ENCODE results near the gene BMP7.

DNA sequence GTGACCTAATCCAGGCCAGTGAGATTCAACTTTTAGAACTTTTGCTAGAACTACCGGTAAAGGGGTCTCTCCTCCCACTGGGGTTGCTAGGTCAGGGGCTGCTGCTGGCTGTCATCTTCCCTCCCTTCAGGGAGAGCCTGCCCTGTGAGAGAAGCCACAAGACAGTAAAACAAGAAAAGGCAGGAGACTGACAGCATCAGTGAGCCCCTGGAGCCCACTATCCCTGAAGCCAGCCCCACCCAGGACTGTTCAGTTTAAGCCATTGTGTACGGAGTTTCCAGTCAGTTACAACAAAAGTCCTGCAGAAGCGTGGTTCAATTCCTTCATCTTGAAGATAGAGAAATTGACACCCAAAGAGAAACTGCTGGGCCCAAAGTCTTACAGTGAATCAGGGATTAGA is 7.9 kb upstream of the BMP7 start:
- TF ChIP-seq, protein P1, sequence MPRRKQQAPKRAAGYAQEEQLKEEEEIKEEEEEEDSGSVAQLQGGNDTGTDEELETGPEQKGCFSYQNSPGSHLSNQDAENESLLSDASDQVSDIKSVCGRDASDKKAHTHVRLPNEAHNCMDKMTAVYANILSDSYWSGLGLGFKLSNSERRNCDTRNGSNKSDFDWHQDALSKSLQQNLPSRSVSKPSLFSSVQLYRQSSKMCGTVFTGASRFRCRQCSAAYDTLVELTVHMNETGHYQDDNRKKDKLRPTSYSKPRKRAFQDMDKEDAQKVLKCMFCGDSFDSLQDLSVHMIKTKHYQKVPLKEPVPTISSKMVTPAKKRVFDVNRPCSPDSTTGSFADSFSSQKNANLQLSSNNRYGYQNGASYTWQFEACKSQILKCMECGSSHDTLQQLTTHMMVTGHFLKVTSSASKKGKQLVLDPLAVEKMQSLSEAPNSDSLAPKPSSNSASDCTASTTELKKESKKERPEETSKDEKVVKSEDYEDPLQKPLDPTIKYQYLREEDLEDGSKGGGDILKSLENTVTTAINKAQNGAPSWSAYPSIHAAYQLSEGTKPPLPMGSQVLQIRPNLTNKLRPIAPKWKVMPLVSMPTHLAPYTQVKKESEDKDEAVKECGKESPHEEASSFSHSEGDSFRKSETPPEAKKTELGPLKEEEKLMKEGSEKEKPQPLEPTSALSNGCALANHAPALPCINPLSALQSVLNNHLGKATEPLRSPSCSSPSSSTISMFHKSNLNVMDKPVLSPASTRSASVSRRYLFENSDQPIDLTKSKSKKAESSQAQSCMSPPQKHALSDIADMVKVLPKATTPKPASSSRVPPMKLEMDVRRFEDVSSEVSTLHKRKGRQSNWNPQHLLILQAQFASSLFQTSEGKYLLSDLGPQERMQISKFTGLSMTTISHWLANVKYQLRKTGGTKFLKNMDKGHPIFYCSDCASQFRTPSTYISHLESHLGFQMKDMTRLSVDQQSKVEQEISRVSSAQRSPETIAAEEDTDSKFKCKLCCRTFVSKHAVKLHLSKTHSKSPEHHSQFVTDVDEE (CRISPR knock-in tag; IDR thresholded peaks at IDR 0.05): no peak
- TF ChIP-seq GLIS3 (CRISPR knock-in tag; IDR thresholded peaks at IDR 0.05): no peak
- no peak for TF ChIP-seq ZNF8 (CRISPR knock-in tag; IDR thresholded peaks at IDR 0.05)
